Right renal pelvis (tissue), 4 donors: ENCODE results near the gene MVB12B. TPM values are rescaled to one million over a fixed set of nuclear protein-coding genes. Genes with fewer than 3 reads are reported as not detected.
"Not testable (repeated sequence)": the region's sequence is repeated elsewhere in the genome, so short reads cannot be mapped to it uniquely, and the experiment has no call there.

ENCODE experiments used
- DNase-seq, 4 donors: peaks; one replicate each; pipeline ENCODE4 v3.0.0-alpha.2; 2013; ENCODE audit warnings: low read depth in 4 of 4, low spot score in 3 of 4, missing footprints in 1 of 4
- polyA plus RNA-seq, 4 donors: library from polyadenylated mRNA; unstranded; fragments of 120-200 nt; gene quantifications; one replicate each; pipeline ENCODE4 v1.2.1, GENCODE V29; 2013; ENCODE audit not compliant: insufficient read length in 4 of 4

The MVB12B gene
- polyA plus RNA-seq, 4 donors = 17.9 to 19.7 (median 18.9) TPM

GRCh38 chr9:126546036-126546435 lies 219.4 kb downstream of the MVB12B start:
- no peak for DNase-seq

- DNase-seq = no peak
Observed at GRCh38 chr9:126548312-126548711, 221.7 kb downstream of the MVB12B start.

- no peak for DNase-seq
Observed at GRCh38 chr9:126549246-126550006, 222.8 kb downstream of the MVB12B start.

- no peak for DNase-seq
Observed at GRCh38 chr9:126550891-126551351, 224.3 kb downstream of the MVB12B start.

- DNase-seq = no peak
Observed at GRCh38 chr9:126551812-126552211, 225.2 kb downstream of the MVB12B start.

GRCh38 chr9:126554292-126554691 lies 227.7 kb downstream of the MVB12B start:
- no peak for DNase-seq

- not testable (repeated sequence) for DNase-seq
Observed at GRCh38 chr9:126555421-126555820, 228.8 kb downstream of the MVB12B start.
